ENCODE results near the gene BCOR. TPM values are rescaled to one million over a fixed set of nuclear protein-coding genes. Genes with fewer than 3 reads are reported as not detected.

Gene BCOR
- total RNA-seq, 4 donors from 2014 or later = 23.8 to 37.5 (median 31.1) TPM

GRCh38 chrX:40131654-40132337 is 34.0 kb upstream of the BCOR start:
- TF ChIP-seq CTCF (IDR thresholded peaks at IDR 0.05) = no peak
- no peak for TF ChIP-seq POLR2A (IDR thresholded peaks at IDR 0.05)
- DNase-seq (ENCODE audit: low spot score in 2 of 2) = no peak
- WGBS, 2 donors = 84 to 86% methylated on average over 10 of the region's 10 CpGs
- H3K4me3 ChIP-seq (ENCODE audit: low read depth, poor library complexity, severe bottlenecking) = no peak overlapping the region
- intact Hi-C loops (cut with DNase I; ENCODE audit: low total_unique reads) = no loop called here

GRCh38 chrX:40130207-40130606 is 32.4 kb upstream of the BCOR start:
- H3K4me3 ChIP-seq (ENCODE audit: low read depth, poor library complexity, severe bottlenecking) = no peak overlapping the region
- DNase-seq (ENCODE audit: low spot score in 2 of 2) = no peak
- TF ChIP-seq CTCF (IDR thresholded peaks at IDR 0.05) = no peak
- 40 to 78% methylated on average over 4 to 6 of the region's 6 CpGs for WGBS, 2 donors
- intact Hi-C loops (cut with DNase I; ENCODE audit: low total_unique reads) = no loop called here

- H3K4me3 ChIP-seq (ENCODE audit: low read depth, poor library complexity, severe bottlenecking) = no peak overlapping the region
- no peak for TF ChIP-seq CTCF (IDR thresholded peaks at IDR 0.05)
- no peak for TF ChIP-seq POLR2A (IDR thresholded peaks at IDR 0.05)
- 47 to 64% methylated on average over 2 of the region's 2 CpGs for WGBS, 2 donors
- intact Hi-C loops (cut with DNase I; ENCODE audit: low total_unique reads) = no loop called here
- no peak for DNase-seq (ENCODE audit: low spot score in 2 of 2)
These were observed 29.3 kb upstream of the BCOR start for GRCh38 chrX:40127052-40127451.

GRCh38 chrX:40122487-40122886 is 24.7 kb upstream of the BCOR start:
- DNase-seq (ENCODE audit: low spot score in 2 of 2) = no peak
- intact Hi-C loops (cut with DNase I; ENCODE audit: low total_unique reads) = no loop called here
- H3K4me3 ChIP-seq (ENCODE audit: low read depth, poor library complexity, severe bottlenecking) = no peak overlapping the region
- 80 to 94% methylated on average over 10 of the region's 10 CpGs for WGBS, 2 donors
- no peak for TF ChIP-seq POLR2A (IDR thresholded peaks at IDR 0.05)
- TF ChIP-seq CTCF (IDR thresholded peaks at IDR 0.05) = no peak

GRCh38 chrX:40121618-40122017 is 23.9 kb upstream of the BCOR start:
- TF ChIP-seq CTCF (IDR thresholded peaks at IDR 0.05) (no peak), POLR2A (IDR thresholded peaks at IDR 0.05) (no peak)
- H3K4me3 ChIP-seq (ENCODE audit: low read depth, poor library complexity, severe bottlenecking) = no peak overlapping the region
- no peak for DNase-seq (ENCODE audit: low spot score in 2 of 2)
- intact Hi-C loops (cut with DNase I; ENCODE audit: low total_unique reads) = no loop called here
- 85 to 96% methylated on average over 4 to 5 of the region's 5 CpGs for WGBS, 2 donors
